ENCODE results near the gene MYRIP. TPM values are rescaled to one million over a fixed set of nuclear protein-coding genes. Genes with fewer than 3 reads are reported as not detected.
A peak's percentile ranks its signal among the peaks of the same experiment; 100 is the strongest.

The MYRIP gene
- total RNA-seq, 4 donors from 2014 or later = 0.66 to 3.1 (median 2.6) TPM

GRCh38 chr3:39806820-39807219 is 2.6 kb upstream of the MYRIP start:
- H3K4me3 ChIP-seq = no peak overlapping the region
- WGBS, 2 donors = 57 to 77% methylated on average over 1 of the region's 1 CpG
- TF ChIP-seq CTCF (IDR thresholded peaks at IDR 0.05) (no peak), POLR2A (IDR thresholded peaks at IDR 0.05) (no peak)
- no peak for DNase-seq
- peaks cover 0 to 5% (median 0%) of the 10 kb centered on the region in 3 donors for H3K9me3 ChIP-seq
- H3K27me3 ChIP-seq = peaks cover 7 to 70% (median 18%) of the 10 kb centered on the region in 4 donors
- no peak overlapping the region for H3K27ac ChIP-seq
- intact Hi-C loops (cut with DNase I) = no loop called here
- peaks cover 12 to 31% (median 17%) of the 10 kb centered on the region in 3 donors for H3K4me1 ChIP-seq
- H3K36me3 ChIP-seq = no peaks in the 10 kb centered on the region

DNA sequence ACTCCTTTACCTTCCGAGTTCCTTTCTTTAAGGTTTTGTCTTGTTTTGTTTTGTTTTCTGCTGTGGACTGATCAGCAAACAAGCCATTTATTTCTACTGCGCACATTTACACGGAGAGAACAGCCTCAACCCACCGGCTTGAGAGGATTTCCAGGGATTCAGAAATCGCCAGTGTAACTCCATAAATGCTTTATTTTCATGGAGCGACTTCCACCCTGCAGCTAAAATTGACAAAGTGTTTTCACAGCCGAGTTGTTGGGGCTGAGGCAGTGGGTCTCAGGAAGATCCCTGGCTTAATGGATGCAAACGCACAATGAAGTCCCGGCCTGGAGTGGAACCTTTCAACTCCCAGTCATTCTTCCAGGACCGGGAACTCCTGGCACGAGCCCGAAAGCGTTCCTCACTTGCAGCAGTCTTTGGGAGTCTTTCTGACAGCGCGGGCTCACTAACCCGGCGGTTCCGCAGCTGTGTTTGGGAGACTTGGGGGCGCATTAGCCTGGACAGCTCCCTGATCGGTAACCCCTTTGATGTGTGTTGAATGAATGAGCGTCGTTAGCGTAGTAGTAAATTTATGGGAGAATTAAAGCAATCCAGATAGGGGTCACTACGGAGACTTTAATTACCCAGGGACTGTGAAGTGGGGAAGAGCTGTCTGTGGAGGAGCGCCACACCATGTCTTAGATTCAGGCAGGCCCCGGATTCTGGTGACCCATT is 785 bp upstream of the MYRIP start:
- H3K4me3 ChIP-seq = peak overlapping the region; percentile 5 to 73 (median 51)
- intact Hi-C loops (cut with DNase I) = no loop called here
- TF ChIP-seq CTCF (IDR thresholded peaks at IDR 0.05) (no peak), POLR2A (IDR thresholded peaks at IDR 0.05) (no peak)
- peaks cover 7 to 83% (median 18%) of the 10 kb centered on the region in 4 donors for H3K27me3 ChIP-seq
- no peaks in the 10 kb centered on the region for H3K36me3 ChIP-seq
- H3K4me1 ChIP-seq = peaks cover 12 to 31% (median 17%) of the 10 kb centered on the region in 3 donors
- H3K9me3 ChIP-seq = peaks cover 0 to 5% (median 0%) of the 10 kb centered on the region in 3 donors
- DNase-seq = peak; percentile 0
- H3K27ac ChIP-seq = peak overlapping the region in 2 of 4 donors; percentile 18 to 52
- WGBS, 2 donors = 19 to 20% methylated on average over 15 of the region's 26 CpGs

GRCh38 chr3:39809995-39810595 is 686 bp downstream of the MYRIP start:
- no peak for DNase-seq
- Histone ChIP-seq H3K4me3 (peak overlapping the region; percentile 36 to 73 (median 51)), H3K27me3 (peaks cover 7 to 92% (median 18%) of the 10 kb centered on the region in 4 donors), H3K9me3 (no peaks in the 10 kb centered on the region), H3K36me3 (no peaks in the 10 kb centered on the region), H3K27ac (peak overlapping the region in 3 of 4 donors; percentile 35 to 54 (median 41)), H3K4me1 (peaks cover 12 to 28% (median 17%) of the 10 kb centered on the region in 3 donors)
- 37% methylated on average over 3 of the region's 48 CpGs; no CpG with 5 or more reads in 1 of the 2 donors for WGBS, 2 donors
- TF ChIP-seq POLR2A (IDR thresholded peaks at IDR 0.05) (no peak), CTCF (IDR thresholded peaks at IDR 0.05) (no peak)
- intact Hi-C loops (cut with DNase I) = no loop called here

DNA sequence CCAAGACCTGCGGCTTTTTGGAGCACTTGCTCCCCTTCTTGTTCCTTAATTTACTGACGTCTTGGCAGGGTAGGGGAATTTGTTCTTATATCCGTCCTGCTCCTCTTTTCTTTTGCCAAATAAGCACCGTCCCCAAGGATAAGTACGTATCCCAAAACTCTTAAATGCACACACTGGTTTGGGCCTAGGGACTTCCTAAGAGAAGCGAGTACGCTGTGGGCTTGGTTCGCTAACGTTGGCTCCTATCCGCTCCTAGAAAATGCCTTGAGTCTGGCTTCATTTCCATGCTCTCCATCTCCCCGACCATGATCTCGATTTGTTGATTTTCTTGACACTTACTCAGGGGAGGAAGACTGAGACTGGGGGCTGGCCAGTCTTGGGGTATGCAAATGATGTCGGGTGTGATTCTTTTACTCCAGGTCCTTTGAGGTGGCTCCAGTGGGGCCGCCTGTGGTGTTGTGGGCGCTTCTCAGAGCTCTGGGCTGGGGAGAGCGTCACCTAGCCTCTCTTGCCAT is 1.3 kb downstream of the MYRIP start:
- intact Hi-C loops (cut with DNase I) = no loop called here
- WGBS, 2 donors = 39 to 42% methylated on average over 13 to 16 of the region's 16 CpGs
- DNase-seq = no peak
- H3K4me3 ChIP-seq = peak overlapping the region; percentile 36 to 73 (median 51)
- TF ChIP-seq POLR2A (IDR thresholded peaks at IDR 0.05) (no peak), CTCF (IDR thresholded peaks at IDR 0.05) (no peak)
- peaks cover 12 to 25% (median 17%) of the 10 kb centered on the region in 3 donors for H3K4me1 ChIP-seq
- H3K27me3 ChIP-seq = peaks cover 7 to 86% (median 18%) of the 10 kb centered on the region in 4 donors
- peak overlapping the region in 1 of 4 donors; percentile 54 for H3K27ac ChIP-seq
- H3K36me3 ChIP-seq = no peaks in the 10 kb centered on the region
- H3K9me3 ChIP-seq = no peaks in the 10 kb centered on the region

- no peak overlapping the region for H3K27ac ChIP-seq
- peaks cover 7 to 78% (median 18%) of the 10 kb centered on the region in 4 donors for H3K27me3 ChIP-seq
- TF ChIP-seq CTCF (IDR thresholded peaks at IDR 0.05) (no peak), POLR2A (IDR thresholded peaks at IDR 0.05) (no peak)
- H3K36me3 ChIP-seq = no peaks in the 10 kb centered on the region
- intact Hi-C loops (cut with DNase I) = no loop called here
- peaks cover 12 to 25% (median 17%) of the 10 kb centered on the region in 3 donors for H3K4me1 ChIP-seq
- DNase-seq = no peak
- WGBS, 2 donors = 88 to 92% methylated on average over 9 of the region's 9 CpGs
- peak overlapping the region in 2 of 4 donors; percentile 55 to 73 for H3K4me3 ChIP-seq
- no peaks in the 10 kb centered on the region for H3K9me3 ChIP-seq
Measured at GRCh38 chr3:39811561-39811960, 2.2 kb downstream of the MYRIP start.
